ENCODE measurements around the gene AUTS2.

- no peak for TF ChIP-seq CTCF (IDR thresholded peaks at IDR 0.05)
- no peak for TF ChIP-seq POLR2AphosphoS5 (IDR thresholded peaks at IDR 0.05)
- no peak for TF ChIP-seq POLR2A (IDR thresholded peaks at IDR 0.05)
These were observed 821.5 kb downstream of the AUTS2 start for GRCh38 chr7:70419526-70420380.
